Effector memory CD8-positive, alpha-beta T cell (primary cell): ENCODE measurements around the gene ILRUN.
"Not testable (repeated sequence)": the region's sequence is repeated elsewhere in the genome, so short reads cannot be mapped to it uniquely, and the experiment has no call there.

Source experiments
- ATAC-seq: fragments of 150-1000 bp; cut with Tn5 transposase; replicated peaks from 2 replicates; pipeline ENCODE4 v1.10.0; 2021; ENCODE audit warnings: mild to moderate bottlenecking, moderate library complexity
- DNase-seq, 3 experiments: peaks; one replicate each; pipeline ENCODE4 v3.0.0; 2021
- H3K27ac Mint-ChIP-seq, 2 donors: one replicate each; pipeline ENCODE4 v1.8.0; 2022; ENCODE audit warnings: mild to moderate bottlenecking in 2 of 2, mixed read lengths in 2 of 2, moderate library complexity in 2 of 2
- H3K27me3 Mint-ChIP-seq, 2 donors: one replicate each; pipeline ENCODE4 v1.8.0; 2022; ENCODE audit warnings: mixed read lengths in 2 of 2
- H3K36me3 Mint-ChIP-seq: one replicate; pipeline ENCODE4 v1.8.0; 2022; ENCODE audit warnings: mild to moderate bottlenecking, moderate library complexity, mixed read lengths; ENCODE audit not compliant: insufficient read depth
- H3K4me1 Mint-ChIP-seq, 2 donors: one replicate each; pipeline ENCODE4 v1.8.0; 2022; ENCODE audit warnings: low read depth in 2 of 2, mixed read lengths in 2 of 2
- H3K4me3 Mint-ChIP-seq, 2 donors: one replicate each; pipeline ENCODE4 v1.8.0; 2022; ENCODE audit warnings: mild to moderate bottlenecking in 2 of 2, mixed read lengths in 2 of 2, moderate library complexity in 2 of 2
- H3K9me3 Mint-ChIP-seq, 2 donors: one replicate each; pipeline ENCODE4 v1.8.0; 2022; ENCODE audit warnings: mixed read lengths in 2 of 2

The ILRUN gene

DNA sequence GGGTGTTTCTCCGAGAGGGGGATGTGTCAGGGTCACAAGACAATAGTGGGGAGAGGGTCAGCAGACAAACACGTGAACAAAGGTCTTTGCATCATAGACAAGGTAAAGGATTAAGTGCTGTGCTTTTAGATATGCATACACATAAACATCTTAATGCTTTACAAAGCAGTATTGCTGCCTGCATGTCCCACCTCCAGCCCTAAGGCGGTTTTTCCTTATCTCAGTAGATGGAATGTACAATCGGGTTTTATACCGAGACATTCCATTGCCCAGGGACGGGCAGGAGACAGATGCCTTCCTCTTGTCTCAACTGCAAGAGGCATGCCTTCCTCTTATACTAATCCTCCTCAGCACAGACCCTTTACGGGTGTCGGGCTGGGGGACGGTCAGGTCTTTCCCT is 23.1 kb upstream of the ILRUN start:
- not testable (repeated sequence) for H3K27me3 Mint-ChIP-seq, H3K4me3 Mint-ChIP-seq, DNase-seq, H3K4me1 Mint-ChIP-seq, H3K36me3 Mint-ChIP-seq, H3K27ac Mint-ChIP-seq, ATAC-seq, H3K9me3 Mint-ChIP-seq

DNA sequence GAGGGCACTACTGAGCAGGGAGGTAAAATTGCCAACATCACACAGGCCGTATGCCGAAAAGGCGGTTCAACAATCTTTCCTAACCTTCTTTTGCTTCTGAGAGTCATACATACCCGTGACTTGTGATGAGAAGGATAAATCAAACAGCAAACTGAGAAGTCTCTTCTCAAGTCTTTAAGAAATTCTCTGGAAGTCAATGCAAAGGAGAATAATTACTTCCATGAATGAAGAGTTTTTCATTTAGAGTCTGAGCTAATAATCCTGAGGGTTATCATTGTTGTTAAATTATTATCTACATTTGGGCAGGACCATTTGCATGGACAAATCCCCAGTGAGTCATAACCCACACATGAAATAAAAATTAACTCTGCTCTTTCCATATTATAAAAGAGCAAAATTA is 22.4 kb upstream of the ILRUN start:
- ATAC-seq (no peak), DNase-seq (no peak)
- H3K4me3 Mint-ChIP-seq: no peak overlapping the region
- H3K36me3 Mint-ChIP-seq: no peaks in the 10 kb centered on the region
- H3K4me1 Mint-ChIP-seq: no peaks in the 10 kb centered on the region
- H3K27me3 Mint-ChIP-seq: no peaks in the 10 kb centered on the region
- H3K27ac Mint-ChIP-seq: no peak overlapping the region
- H3K9me3 Mint-ChIP-seq: no peaks in the 10 kb centered on the region

DNA sequence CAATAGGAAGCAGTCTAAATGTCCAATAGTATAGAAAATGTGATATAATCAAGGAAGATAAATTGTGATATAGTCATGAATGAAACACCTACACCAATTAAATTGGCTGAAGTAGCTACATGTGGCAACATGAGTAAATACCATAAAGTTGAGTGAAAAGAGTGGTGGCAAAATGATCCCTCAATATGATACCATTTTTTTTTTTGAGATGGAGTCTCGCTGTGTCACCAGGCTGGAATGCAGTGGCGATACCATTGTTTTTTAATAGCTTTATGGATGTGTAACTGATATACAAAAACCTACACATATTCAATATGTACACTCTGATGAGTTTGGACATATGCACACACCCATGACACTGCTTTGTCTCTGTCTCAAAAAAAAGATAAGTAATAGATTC is 20.9 kb upstream of the ILRUN start:
- no peaks in the 10 kb centered on the region for H3K27me3 Mint-ChIP-seq
- no peak overlapping the region for H3K27ac Mint-ChIP-seq
- ATAC-seq (no peak), DNase-seq (no peak)
- no peaks in the 10 kb centered on the region for H3K4me1 Mint-ChIP-seq
- no peaks in the 10 kb centered on the region for H3K9me3 Mint-ChIP-seq
- no peak overlapping the region for H3K4me3 Mint-ChIP-seq
- no peaks in the 10 kb centered on the region for H3K36me3 Mint-ChIP-seq

DNA sequence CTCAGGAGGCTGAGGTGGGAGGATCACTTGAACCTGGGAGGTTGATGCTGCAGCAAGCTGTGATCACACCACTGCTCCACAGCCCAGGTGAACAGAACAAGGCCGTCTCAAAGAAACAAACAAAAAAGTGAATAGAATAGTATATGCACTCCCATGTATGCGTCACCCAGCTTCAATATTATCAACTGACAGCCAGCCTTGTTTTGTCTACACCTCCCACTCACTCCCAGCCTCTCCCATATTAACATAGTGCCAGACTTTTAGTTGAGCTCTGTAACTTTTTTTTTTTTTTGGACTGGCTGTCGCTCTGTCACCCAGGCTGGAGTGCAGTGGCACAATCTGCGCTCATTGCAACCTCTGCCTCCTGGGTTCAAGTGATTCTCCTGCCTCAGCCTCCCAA is 18.1 kb upstream of the ILRUN start:
- Mint-ChIP-seq H3K27me3 (no peaks in the 10 kb centered on the region), H3K27ac (no peak overlapping the region), H3K9me3 (no peaks in the 10 kb centered on the region), H3K4me3 (no peak overlapping the region), H3K36me3 (no peaks in the 10 kb centered on the region), H3K4me1 (no peaks in the 10 kb centered on the region)
- ATAC-seq (no peak), DNase-seq (no peak)

DNA sequence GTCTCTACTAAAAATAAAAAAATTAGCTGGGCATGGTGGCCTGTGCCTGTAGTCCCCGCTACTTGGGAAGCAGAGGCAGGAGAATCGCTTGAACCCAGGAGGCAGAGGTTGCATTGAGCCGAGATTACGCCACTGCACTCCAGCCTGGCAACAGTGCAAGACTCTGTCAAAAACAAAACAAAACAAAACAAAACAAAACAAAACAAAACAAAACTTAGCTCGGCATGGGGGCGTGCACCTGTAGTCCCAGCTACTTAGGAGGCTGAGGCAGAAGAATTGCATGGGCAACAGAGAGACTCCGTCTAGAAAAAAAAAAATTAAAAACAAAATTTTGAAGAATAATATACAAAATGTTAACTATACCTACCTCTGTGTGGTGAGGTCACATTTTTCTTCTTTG is 16.3 kb upstream of the ILRUN start:
- H3K27ac Mint-ChIP-seq, H3K36me3 Mint-ChIP-seq, H3K4me3 Mint-ChIP-seq, DNase-seq, H3K27me3 Mint-ChIP-seq, H3K4me1 Mint-ChIP-seq, H3K9me3 Mint-ChIP-seq, ATAC-seq: not testable (repeated sequence)

DNA sequence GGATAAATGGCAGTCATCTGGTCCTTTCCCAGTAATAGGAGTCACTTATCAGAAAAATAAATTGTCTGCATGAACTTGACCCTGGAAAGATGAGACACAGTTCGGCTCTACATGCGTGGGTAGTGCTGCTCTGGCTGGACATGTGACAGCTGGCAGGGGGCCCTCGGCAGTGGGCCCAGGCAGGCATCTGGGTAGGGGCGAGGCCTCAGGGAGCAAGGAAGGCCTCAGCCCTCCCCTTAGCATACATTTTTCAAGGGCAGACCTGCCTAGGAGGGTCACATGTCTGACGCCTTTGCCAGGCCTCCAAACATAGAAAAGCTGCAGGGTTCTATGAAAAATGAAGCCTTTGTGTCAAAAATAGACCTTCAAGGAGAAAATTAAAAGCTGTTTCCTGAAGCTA is 12.8 kb upstream of the ILRUN start:
- no peak for ATAC-seq
- no peaks in the 10 kb centered on the region for H3K4me1 Mint-ChIP-seq
- no peak overlapping the region for H3K27ac Mint-ChIP-seq
- no peak overlapping the region for H3K4me3 Mint-ChIP-seq
- H3K27me3 Mint-ChIP-seq: no peaks in the 10 kb centered on the region
- no peaks in the 10 kb centered on the region for H3K9me3 Mint-ChIP-seq
- H3K36me3 Mint-ChIP-seq: no peaks in the 10 kb centered on the region
- DNase-seq: no peak

DNA sequence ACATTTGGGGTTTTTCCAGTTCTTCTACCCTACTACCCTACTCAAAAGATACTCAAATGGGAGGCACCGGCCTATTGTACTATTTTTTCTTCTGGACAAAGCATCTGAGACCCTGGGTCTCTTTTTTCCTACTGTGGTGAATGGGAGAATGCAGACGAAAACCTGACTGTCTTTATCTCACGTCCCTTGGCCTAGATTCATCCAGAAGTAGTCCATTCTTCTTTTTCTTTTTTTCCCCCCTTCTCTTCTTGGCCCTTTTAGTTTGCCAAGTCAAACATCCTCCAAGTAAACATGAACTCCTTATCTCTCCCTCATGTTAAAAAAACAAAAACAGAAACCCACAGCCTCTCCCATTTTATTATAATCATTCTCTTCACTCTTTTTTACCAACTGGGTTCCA is 8.7 kb upstream of the ILRUN start:
- H3K4me1 Mint-ChIP-seq: no peaks in the 10 kb centered on the region
- H3K4me3 Mint-ChIP-seq: no peak overlapping the region
- no peak for DNase-seq
- no peak for ATAC-seq
- no peaks in the 10 kb centered on the region for H3K9me3 Mint-ChIP-seq
- H3K36me3 Mint-ChIP-seq: no peaks in the 10 kb centered on the region
- H3K27ac Mint-ChIP-seq: no peak overlapping the region
- H3K27me3 Mint-ChIP-seq: no peaks in the 10 kb centered on the region

DNA sequence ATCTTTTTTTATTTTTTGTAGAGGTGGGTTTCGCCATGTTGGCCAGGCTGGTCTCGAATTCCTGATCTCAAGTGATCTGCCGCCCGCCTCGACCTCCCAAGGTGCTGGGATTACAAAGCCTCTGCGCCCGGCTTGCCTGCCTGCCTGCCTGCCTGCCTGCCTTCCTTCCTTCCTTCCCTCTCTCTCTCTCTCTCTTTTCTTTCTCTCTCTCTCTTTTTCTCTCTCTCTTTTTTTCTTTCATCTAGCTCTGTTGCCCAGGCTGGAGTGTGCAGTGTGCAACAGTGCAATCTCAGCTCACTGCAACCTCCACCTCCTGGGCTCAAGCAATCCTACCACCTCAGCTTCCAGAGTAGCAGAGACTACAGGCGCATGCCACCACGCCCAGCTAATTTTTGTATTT is 4.6 kb upstream of the ILRUN start:
- H3K36me3 Mint-ChIP-seq: peaks cover 5% of the 10 kb centered on the region
- DNase-seq (no peak), ATAC-seq (no peak)
- no peaks in the 10 kb centered on the region for H3K4me1 Mint-ChIP-seq
- no peak overlapping the region for H3K4me3 Mint-ChIP-seq
- H3K9me3 Mint-ChIP-seq: no peaks in the 10 kb centered on the region
- H3K27me3 Mint-ChIP-seq: no peaks in the 10 kb centered on the region
- no peak overlapping the region for H3K27ac Mint-ChIP-seq

DNA sequence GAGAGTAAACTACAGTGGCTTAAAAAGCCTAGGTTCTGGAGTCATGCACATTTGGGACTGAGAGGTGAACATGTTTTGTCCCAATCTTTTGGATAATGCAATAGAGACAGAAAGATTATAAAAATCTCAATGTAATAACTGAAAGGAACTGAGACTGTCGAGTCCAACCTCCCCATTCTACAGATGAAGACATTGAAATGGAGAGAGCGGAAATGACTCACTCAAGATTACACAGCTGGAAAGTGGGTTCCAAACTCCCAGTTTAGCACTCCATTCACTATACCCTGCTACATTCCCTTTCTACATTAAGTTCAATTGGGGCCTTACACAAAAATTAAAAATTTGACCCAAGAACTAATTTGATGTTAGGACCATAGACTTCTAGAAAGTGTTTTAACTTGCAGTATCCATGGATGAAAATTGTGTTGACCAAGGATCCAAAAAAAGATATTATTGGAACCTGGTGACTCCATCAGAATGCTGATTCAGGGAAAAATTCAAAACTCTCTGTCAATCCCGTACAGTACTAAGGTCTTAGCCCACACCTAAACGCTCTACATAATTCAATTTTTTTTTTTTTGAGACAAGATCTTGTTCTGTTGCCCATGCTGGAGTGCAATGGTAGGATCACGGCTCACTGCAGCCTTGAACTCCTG is 1.5 kb upstream of the ILRUN start:
- Mint-ChIP-seq H3K4me3 (peak overlapping the region; percentile 82 to 97), H3K27me3 (no peaks in the 10 kb centered on the region), H3K9me3 (no peaks in the 10 kb centered on the region), H3K27ac (peak overlapping the region; percentile 95 to 98), H3K36me3 (peaks cover 16% of the 10 kb centered on the region), H3K4me1 (peaks cover 28 to 30% of the 10 kb centered on the region in 2 donors)
- ATAC-seq (no peak), DNase-seq (no peak)

DNA sequence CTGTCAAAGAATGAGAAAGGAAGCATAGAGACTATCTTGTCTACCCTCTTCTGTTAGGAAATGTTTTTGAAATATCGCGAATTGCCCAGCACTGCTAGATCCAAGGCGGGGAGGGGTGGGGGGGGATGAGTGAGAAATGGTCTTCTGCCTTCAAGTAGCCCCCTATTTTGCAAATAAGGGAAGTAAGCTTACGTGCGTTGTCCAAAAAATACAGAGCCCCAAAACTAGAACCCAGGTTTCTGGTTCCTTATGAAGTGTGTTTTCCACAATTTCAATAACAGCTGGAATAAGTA is 923 bp upstream of the ILRUN start:
- H3K9me3 Mint-ChIP-seq: no peaks in the 10 kb centered on the region
- peak overlapping the region; percentile 95 to 98 for H3K27ac Mint-ChIP-seq
- peaks cover 28 to 35% of the 10 kb centered on the region in 2 donors for H3K4me1 Mint-ChIP-seq
- no peak for ATAC-seq
- no peak for DNase-seq
- H3K4me3 Mint-ChIP-seq: peak overlapping the region; percentile 82 to 97
- no peaks in the 10 kb centered on the region for H3K27me3 Mint-ChIP-seq
- H3K36me3 Mint-ChIP-seq: peaks cover 16% of the 10 kb centered on the region

DNA sequence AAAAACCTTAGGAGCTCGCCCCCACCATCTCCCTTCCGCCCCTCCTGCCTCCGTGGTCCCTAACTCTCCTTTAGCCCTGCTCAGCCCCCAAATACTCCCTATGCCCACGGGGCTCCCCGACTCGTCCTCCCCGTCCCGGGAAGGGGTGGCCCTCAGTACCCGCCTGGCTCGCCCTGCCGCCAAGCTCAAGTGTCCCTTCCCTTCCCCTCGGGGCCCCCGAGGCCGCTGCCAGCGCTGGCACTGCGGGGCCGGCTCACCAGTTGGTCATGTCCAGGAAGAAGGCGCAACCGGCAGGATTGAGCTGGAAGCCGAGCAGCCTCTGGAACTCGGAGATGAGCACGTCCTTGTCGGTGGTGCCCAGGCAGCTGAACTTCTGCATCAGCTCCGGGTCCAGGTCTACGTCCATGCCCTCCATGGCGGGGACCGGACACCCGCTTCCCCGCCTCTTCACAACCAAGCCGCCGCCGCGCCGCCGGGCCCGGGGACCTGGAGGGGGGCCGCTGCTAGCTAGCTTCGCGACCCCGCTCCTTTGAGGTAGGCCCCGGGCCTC is 303 bp downstream of the ILRUN start:
- Mint-ChIP-seq H3K4me3 (peak overlapping the region; percentile 82 to 97), H3K27ac (peak overlapping the region; percentile 95 to 98), H3K9me3 (no peaks in the 10 kb centered on the region), H3K4me1 (peaks cover 28 to 43% of the 10 kb centered on the region in 2 donors), H3K27me3 (no peaks in the 10 kb centered on the region), H3K36me3 (peaks cover 16% of the 10 kb centered on the region)
- ATAC-seq (no peak), DNase-seq (no peak)

DNA sequence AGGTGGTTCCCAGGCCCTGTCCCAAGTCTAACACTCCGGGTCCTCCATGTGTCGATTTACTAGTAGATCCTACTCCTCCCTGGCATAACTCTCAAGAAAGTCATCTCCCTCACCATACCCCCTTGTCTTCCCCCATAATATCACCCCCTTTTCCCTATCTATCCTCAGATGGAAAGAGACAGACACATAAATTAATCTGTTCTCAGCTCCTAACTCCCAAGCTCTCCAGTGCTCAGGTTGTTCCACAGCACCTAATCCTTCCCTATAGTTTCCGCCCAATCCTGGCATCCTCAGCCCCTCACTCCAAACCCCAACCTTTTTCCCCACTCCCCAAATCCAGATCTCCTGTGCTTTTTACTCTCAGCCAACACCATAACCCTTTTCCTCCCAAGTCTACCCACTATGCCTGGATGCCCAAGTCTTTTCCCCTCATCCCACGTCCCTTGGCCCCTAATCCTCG is 808 bp downstream of the ILRUN start:
- no peaks in the 10 kb centered on the region for H3K9me3 Mint-ChIP-seq
- H3K27ac Mint-ChIP-seq: peak overlapping the region; percentile 95 to 98
- H3K27me3 Mint-ChIP-seq: no peaks in the 10 kb centered on the region
- H3K36me3 Mint-ChIP-seq: peaks cover 16% of the 10 kb centered on the region
- peaks cover 28 to 47% of the 10 kb centered on the region in 2 donors for H3K4me1 Mint-ChIP-seq
- peak overlapping the region; percentile 82 to 97 for H3K4me3 Mint-ChIP-seq
- DNase-seq (no peak), ATAC-seq (no peak)

DNA sequence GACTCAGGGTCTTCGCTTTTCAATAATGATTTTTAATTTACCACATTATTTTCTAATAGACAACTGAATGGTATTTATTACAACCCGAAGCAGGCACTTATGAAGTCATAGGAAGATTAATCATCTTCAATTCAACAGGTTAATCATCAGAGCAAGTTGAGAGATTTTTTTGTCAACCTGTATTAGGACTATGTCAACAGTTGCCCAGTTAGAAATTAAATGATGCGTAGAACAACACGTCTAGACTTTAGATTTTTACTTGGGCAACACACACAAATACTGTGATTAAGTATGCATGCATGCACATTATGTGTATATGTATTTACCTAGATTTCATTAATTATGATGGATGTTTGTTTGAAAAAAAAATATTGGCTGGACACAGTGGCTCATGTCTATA is 4.3 kb downstream of the ILRUN start:
- Mint-ChIP-seq H3K27ac (no peak overlapping the region), H3K4me3 (no peak overlapping the region), H3K27me3 (no peaks in the 10 kb centered on the region), H3K9me3 (no peaks in the 10 kb centered on the region), H3K4me1 (peaks cover 36 to 58% of the 10 kb centered on the region in 2 donors), H3K36me3 (peaks cover 21% of the 10 kb centered on the region)
- ATAC-seq (no peak), DNase-seq (no peak)

DNA sequence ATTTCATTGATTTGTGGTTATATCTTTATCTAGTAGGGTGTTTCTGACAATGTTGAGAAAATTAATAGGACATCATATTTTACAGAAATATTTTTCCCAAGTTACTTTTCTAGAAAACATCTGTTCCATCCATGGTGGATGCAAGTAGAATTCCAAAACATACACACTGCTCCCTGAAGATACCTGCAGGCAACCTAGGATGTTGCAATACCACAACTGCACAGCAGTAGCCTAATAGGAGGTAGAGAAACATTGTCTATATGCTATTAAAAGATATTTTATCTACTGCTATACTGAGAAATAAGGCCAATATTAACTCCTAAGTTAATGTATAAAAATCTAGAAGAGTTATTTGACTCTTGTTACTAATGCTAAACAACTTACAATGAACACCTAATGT is 6.8 kb downstream of the ILRUN start:
- H3K9me3 Mint-ChIP-seq: no peaks in the 10 kb centered on the region
- DNase-seq (no peak), ATAC-seq (no peak)
- H3K27me3 Mint-ChIP-seq: no peaks in the 10 kb centered on the region
- peaks cover 31 to 56% of the 10 kb centered on the region in 2 donors for H3K4me1 Mint-ChIP-seq
- H3K27ac Mint-ChIP-seq: no peak overlapping the region
- peaks cover 11% of the 10 kb centered on the region for H3K36me3 Mint-ChIP-seq
- H3K4me3 Mint-ChIP-seq: no peak overlapping the region
